ENCODE results near the gene PIGS.

GRCh38 chr17:28618464-28618863, 47.1 kb upstream of the PIGS start:
- no peak for TF ChIP-seq EZH2 (IDR thresholded peaks at IDR 0.05; ENCODE audit: insufficient read depth, poor library complexity, severe bottlenecking)
- no peak for TF ChIP-seq EZH2phosphoT487 (IDR thresholded peaks at IDR 0.05; ENCODE audit: insufficient read depth, low read depth)
